GM21619 (cell line): ENCODE data around the gene PRLR.
"Not testable (repeated sequence)": the region's sequence is repeated elsewhere in the genome, so short reads cannot be mapped to it uniquely, and the experiment has no call there.

Experiments used
- ATAC-seq: cut with Tn5 transposase; IDR thresholded peaks from one replicate; pipeline ENCODE4 v1.9.1; 2021; ENCODE audit not compliant: unreplicated experiment

Gene PRLR

GRCh38 chr5:35198075-35198474, 32.2 kb downstream of the PRLR start:
- ATAC-seq: no peak

GRCh38 chr5:35197351-35197750, 32.9 kb downstream of the PRLR start:
- no peak for ATAC-seq

- no peak for ATAC-seq
These were observed 34.8 kb downstream of the PRLR start for GRCh38 chr5:35195472-35195852.

- ATAC-seq: peak; percentile 91
These were observed 35.4 kb downstream of the PRLR start for GRCh38 chr5:35194635-35195471.

- ATAC-seq: no peak
These were observed 37.8 kb downstream of the PRLR start for GRCh38 chr5:35192506-35192905.

GRCh38 chr5:35189801-35190200, 40.5 kb downstream of the PRLR start:
- not testable (repeated sequence) for ATAC-seq

- ATAC-seq: no peak
These were observed 42.2 kb downstream of the PRLR start for GRCh38 chr5:35188031-35188457.

- ATAC-seq: not testable (repeated sequence)
These were observed 42.7 kb downstream of the PRLR start for GRCh38 chr5:35187621-35188020.

GRCh38 chr5:35186749-35187148, 43.5 kb downstream of the PRLR start:
- ATAC-seq: no peak

- no peak for ATAC-seq
These were observed 44.8 kb downstream of the PRLR start for GRCh38 chr5:35185518-35185917.

GRCh38 chr5:35183556-35183955, 46.7 kb downstream of the PRLR start:
- no peak for ATAC-seq

- ATAC-seq: peak; percentile 70
These were observed 47.3 kb downstream of the PRLR start for GRCh38 chr5:35182910-35183535.

- no peak for ATAC-seq
These were observed 47.8 kb downstream of the PRLR start for GRCh38 chr5:35182486-35182885.

GRCh38 chr5:35180046-35180445, 50.2 kb downstream of the PRLR start:
- no peak for ATAC-seq

GRCh38 chr5:35177783-35178182, 52.5 kb downstream of the PRLR start:
- ATAC-seq: no peak

- ATAC-seq: no peak
These were observed 57.8 kb downstream of the PRLR start for GRCh38 chr5:35172533-35172932.

- ATAC-seq: no peak
These were observed 58.3 kb downstream of the PRLR start for GRCh38 chr5:35171991-35172390.

- ATAC-seq: no peak
These were observed 59.2 kb downstream of the PRLR start for GRCh38 chr5:35171078-35171477.

- no peak for ATAC-seq
These were observed 64.2 kb downstream of the PRLR start for GRCh38 chr5:35166043-35166442.

GRCh38 chr5:35164860-35165542, 65.3 kb downstream of the PRLR start:
- ATAC-seq: no peak

GRCh38 chr5:35163710-35164033, 66.6 kb downstream of the PRLR start:
- no peak for ATAC-seq
